GM18520 (cell line): ENCODE measurements around the gene RTTN.

ENCODE experiments used
- ATAC-seq: cut with Tn5 transposase; IDR thresholded peaks from one replicate; pipeline ENCODE4 v1.9.1; 2021; ENCODE audit not compliant: unreplicated experiment

Gene RTTN

DNA sequence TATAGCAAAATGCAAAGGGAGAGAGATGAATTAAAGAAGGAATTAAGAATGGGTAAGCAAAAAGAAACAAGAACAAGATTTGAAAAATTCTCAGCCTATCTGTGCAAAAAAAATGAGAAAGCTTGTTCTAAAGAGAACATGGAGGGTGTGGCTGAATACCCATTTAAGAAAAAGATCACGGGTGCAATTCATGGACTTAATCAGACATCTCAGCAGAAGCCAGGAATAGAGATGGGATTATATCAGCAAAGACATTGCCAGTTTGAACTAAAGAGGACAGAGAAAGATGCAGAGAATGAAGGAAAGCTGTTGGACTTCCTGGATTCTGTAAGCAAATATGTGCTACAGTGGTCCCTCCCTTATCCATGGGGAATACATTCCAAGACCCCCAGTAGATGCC lies 115.6 kb downstream of the RTTN start:
- ATAC-seq, result no peak

DNA sequence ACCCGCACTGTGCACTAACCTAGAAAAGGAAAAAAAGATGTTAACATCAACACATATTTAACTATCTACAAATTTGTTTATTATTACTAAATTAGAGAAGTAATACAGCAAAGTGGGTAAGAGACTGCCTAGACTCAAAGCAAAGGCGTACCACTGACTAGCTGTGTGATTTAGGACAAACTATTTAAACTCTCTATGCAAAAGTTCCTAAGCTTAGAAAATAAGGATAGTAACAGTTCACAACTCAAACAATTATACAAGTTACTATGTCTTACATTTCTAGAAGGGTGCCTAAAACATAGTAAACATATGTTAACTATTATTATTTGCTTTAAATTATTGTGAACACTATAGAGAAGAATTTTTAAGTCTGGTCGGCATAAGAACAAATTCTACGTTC lies 119.4 kb downstream of the RTTN start:
- no peak for ATAC-seq

DNA sequence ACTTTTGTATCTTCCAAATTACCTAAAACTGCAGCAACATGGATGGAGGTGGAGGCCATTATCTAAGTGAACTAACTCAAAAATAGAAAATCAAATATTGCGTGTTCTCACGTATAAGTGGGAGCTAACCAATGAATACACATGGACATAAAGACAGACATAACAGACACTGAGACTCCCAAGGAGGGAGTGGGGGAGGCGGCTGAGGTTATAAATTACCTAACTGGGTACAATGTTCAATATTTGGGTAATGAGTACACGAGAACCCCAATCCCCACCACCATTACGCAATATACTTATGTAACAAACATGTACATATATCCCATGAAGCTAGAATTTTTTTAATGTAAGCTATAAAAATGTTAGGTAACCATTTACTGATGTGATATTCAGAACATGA lies 119.8 kb downstream of the RTTN start:
- no peak for ATAC-seq

DNA sequence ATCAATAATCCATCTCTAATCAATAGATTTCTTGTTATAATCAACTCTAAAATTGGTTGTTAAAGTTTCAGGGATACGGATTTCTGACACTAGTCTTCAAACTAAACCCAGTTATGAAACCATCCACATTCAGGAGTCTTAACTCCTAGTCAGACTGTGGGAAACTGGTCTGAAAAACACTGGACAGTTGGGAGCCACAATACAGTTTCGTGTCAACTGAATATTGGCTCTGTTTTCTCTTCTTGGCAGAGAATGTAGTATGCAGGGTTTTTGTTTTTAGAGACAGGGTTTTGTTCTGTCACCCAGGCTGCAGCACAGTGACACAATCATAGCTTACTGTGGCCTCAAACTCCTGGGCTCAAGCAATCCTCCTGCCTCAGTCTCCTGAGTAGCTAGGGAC lies 123.1 kb downstream of the RTTN start:
- ATAC-seq, result no peak

DNA sequence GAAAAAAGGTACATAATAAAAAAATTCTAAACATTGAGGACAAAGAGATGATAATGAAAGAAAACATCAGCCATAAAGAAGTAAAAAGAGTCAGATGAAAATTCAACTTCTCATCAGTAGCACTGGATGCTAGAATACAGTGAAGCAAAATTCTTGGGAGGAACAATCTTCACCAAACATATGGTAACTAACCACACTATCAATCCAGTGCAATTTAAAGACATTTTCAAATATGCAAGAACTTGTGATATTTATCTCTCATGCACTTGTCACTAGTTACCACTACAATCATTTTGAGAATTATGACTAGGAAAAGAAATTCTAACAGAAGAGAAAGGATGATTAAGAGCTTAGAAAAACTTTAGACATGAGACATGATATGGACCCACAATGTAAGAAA lies 127.4 kb downstream of the RTTN start:
- no peak for ATAC-seq

DNA sequence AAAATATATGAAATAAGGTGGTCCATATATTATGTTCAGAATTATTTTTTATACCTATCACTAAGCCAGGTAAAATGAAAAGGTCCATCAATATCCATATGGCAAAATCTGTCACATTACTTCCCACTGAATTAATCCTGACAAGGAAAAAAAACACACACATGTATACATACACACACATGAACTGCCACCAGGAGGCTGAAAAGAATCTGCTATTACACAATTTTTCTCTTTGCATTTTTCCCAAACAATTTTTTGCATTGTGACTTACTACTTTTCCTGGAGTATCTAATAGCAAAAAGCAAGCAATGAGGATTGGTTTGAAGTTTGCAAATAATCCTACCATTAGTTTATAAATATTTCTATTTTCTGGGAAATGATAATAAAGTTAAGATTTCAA lies 129.6 kb downstream of the RTTN start:
- no peak for ATAC-seq

DNA sequence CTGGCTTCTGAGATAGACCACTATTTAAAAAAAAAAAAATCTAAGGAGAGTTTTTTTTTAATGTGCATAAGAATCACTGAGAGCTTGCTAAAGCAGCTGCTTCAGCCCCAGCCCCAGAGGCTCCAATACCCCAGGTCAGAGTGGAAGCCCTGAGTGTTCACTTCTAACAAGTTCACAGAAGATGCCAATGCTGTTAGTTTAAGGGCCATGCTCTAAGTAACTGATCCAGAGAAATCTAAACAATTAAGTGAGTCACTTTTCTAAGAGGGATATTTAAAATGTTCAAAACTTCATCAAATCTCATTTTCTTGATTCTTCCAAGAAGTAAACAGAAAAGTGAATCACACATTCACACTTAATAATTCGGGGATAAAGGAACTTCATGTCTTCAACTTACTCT lies 131.4 kb downstream of the RTTN start:
- no peak for ATAC-seq

DNA sequence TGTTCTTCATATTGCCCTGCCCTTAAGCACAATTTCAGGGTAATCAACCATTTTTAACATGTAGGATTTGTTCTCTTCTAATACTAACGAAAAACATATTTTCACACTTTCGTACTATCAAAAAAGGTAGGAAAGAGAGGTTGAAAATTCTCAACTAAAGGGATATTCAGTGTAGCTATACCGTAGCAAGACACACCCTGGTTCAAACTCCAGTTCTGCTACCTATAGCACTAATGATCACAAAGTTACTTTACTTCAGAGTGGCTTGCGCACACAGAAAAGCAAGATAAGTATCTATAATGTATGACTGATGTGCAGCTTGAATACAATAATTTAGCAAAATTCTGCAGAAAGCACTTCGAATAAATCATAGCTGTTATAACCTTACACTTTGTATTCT lies 132.1 kb downstream of the RTTN start:
- no peak for ATAC-seq

DNA sequence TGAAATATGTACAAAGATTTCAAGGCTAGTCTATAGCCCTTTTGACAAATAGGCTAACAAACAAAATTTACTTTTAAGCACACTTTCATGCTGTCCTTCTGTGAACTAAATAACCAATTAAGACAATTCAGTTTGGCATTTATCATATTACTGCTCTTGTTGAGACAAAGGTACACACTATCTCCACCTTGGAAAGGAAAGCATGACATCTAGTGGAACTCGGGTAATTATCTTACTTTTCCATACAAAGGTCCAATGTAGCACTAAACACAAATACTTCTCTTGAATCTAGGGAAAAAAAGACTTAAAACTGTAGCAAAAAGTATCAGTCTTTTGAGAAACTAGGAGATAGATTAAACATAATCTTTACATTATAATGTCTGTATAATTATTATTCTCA lies 132.8 kb downstream of the RTTN start:
- no peak for ATAC-seq

DNA sequence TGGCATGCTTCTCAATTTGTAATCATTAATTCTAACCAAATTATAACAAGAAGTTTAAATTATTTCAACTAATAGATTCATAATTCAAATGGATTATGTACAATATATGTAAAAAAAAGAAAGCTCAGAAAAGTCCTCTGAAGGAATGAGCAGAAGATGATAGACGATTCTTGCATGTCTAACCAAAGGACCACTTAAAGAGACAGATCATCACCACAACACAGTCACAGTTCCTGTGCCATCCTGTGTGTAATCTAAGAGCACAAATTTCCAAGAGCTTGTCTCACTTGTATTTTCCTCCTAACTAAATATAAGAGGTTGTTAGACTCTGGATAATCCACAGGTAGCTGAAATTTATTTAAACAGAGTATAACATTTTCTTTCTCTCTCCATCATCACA lies 135.5 kb downstream of the RTTN start:
- ATAC-seq, result no peak

DNA sequence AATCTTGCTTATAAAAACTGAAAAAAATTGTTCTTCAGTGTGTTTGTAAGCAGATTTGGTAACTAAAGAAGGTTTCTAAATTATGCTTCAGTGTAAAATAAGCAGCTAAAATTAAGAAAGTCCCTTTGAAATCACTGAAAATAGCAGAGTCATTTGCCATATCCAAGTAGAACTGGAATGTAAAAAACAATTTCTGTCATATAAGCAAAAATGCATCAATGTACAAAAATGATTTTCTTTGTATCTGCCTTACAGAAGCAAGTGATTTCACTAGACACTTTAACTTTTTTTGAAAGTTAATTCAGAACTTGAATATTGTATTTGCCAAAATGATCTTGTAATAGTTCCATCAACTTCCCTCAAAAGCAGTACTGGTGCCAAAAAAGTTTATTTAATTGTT lies 136.1 kb downstream of the RTTN start:
- ATAC-seq, result no peak

DNA sequence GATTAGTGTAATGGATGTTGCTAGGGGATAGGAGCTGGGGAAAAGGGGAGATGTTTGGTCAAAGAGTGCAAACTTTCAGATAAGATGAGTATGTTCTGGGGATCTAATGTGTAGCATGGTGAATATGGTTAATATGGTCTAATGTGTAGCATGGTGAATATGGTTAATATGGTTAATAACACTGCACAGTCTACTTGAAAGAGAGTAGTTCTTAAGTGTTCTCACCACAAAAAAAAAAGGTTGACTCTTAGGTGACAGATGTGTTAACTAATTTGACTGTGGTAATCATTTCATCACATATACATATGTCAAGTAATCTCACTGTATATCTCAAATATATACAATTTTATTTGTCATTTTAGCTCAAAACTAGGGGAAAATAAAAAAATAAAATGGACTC lies 136.5 kb downstream of the RTTN start:
- ATAC-seq, result peak; percentile 82

DNA sequence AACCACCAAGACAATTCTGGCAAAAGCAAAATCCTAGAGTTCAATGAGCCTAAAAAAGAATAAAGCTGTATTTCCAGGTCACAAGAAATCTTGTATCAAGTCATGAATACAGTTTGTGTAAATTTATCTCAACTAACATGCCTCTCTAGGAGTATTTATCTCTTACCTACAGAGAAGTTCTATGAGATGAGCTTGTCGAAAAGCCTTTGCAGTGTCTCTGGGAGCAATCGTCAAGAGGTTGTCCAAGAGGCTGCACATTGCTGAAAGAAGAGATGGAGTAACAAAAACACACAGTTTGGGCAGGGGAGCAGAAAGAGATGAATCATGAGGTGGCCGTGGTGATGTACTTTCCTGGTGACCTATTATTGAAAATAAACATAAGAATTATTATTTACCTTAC lies 145.8 kb downstream of the RTTN start:
- ATAC-seq, result no peak

DNA sequence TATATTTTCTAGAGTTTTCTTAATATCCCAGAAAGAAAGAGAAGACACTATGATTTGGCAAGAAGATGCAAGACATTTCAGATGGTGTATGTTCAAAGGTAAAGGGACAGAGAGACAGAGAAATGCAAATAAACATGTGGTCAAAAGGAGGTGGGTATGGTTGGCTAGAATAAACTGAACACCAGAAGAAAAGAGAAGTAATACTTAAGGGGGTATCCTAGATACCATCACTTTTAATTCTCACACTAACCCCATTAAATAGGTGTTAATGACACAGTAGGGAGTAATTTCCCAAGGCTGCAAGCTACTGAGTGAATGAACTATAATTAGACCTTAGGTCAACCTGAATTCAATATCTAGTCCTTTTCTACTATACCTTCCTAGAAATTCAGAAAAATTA lies 146.6 kb downstream of the RTTN start:
- peak; percentile 99 for ATAC-seq

DNA sequence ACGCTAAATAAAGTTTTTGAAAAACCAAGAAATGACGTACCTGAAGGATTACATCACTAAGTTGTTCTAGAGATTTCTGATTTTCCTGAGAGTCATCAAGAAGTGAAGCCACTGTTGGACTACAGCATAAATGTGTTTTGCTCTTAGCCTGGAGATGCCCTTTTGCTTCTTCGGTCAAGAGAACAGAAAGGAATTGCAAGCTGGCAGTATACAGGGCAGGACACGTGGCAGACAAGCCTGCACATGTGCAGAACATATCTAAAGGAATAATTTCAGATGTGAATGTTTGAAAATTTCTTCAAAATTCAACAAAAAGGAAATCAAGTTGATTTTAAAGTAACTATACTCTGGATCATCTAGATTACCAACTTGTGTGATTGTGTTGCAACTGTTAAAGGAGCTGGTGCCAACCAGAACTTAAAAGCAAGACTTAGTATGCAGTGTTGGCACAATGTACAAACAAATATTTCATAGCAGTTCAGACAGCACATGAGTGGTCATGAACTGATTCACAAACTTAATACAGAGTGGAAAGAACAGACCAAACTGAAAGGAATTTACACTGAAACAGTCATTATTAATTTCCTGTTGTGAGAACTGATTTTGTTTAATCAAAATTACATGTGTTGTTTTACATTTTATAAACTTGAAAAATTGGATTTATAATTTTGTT lies 157.4 kb downstream of the RTTN start:
- no peak for ATAC-seq

DNA sequence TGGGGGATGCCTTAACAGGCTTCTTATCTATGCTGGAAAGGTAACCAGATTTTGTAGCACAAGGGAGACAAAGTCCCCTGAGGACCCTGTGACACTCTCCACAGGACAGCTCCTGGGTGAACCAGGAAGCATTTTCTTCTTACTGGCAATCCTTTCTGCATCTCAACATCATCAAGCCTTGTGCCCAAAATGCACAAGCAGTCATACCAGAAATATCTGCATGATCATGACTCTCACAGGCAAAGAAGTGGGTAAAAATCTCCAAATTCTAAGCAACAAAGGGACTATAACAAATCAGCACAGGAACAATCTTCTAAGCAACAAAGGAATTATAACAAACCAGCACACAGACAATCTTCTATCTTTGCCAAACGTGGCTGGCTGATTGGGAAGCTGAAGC lies 158.7 kb downstream of the RTTN start:
- ATAC-seq, result no peak

DNA sequence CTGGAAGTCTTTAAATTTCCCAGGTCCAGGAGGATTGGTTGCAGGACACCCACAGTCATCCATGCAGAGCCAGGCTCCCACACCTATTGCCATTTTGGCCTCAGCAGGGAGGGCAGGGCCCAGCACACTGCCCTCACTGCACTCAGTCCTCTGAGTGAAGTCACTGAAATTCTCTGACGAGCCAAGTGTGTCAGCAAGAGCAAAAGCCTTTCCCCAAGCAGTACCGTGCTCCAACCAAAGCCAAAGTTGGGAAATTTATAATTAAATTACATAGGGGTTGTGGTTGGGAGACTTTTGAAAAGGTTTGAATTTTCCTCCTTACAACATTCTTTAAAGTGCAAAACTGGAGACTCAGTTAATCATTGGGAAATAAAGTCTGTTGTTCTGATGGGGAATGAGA lies 159.3 kb downstream of the RTTN start:
- no peak for ATAC-seq

DNA sequence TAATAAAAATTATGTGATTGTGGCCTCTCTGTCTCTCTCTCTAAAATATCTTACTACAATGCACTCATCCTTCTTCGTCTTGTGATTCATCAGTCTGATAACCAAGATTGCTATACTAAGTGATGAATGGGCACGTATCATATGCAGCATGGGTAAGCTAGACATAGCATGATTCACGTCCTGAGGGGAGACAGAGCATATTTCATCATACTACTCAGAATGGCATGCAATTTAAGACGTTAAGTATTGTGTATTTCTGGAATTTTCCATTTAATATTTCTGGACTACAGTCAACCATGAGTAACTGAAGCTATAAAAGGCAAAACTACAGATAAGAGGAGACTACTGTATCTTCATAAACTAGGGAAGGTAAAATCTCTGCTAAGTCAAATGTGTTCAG lies 160.9 kb downstream of the RTTN start:
- ATAC-seq, result no peak

DNA sequence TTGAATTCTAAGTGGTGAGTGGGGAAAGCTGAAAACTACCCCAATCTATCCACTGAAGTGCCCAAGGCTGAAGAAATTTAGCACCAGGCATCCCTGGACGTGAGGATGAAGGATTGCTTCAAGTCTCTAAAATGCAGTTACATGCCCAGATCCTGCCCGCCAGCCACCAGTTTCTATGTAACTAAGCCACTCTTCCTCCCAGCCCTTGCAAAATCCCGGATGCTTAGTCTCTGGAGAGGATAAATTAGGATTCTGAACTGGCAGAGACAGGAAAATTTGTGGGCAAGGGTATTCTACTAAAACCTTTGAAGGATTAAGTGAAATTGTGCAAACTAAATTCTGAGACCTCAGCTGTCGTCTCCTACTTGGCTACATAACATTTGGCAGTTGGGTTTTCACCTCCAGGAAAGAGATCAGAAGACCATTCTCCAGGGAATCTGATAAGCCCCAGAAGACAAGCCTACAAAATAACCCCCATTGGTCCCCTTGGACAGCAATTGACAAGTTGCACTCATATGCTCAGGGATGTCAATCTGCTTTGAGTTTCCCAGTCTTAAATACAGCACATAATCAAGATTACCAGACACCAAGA lies 163.9 kb downstream of the RTTN start:
- ATAC-seq, result no peak

DNA sequence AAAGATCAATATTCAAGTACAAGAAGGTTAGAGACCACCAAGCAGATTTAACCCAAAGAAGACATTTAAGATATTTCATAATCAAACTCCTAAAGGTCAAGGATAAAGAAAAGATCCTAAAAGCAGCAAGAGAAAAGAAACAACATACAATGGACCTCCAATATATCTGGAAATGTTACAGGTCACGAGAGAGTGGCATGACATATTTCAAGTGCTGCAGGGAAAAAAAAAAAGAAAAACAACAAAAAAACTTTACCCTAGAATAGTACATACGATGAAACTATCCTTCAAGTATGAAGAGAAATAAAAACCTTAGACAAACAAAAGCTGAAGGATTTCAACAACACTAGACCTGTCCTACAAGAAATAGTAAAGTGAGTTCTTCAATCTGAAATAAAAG lies 166.3 kb downstream of the RTTN start:
- ATAC-seq, result no peak

DNA sequence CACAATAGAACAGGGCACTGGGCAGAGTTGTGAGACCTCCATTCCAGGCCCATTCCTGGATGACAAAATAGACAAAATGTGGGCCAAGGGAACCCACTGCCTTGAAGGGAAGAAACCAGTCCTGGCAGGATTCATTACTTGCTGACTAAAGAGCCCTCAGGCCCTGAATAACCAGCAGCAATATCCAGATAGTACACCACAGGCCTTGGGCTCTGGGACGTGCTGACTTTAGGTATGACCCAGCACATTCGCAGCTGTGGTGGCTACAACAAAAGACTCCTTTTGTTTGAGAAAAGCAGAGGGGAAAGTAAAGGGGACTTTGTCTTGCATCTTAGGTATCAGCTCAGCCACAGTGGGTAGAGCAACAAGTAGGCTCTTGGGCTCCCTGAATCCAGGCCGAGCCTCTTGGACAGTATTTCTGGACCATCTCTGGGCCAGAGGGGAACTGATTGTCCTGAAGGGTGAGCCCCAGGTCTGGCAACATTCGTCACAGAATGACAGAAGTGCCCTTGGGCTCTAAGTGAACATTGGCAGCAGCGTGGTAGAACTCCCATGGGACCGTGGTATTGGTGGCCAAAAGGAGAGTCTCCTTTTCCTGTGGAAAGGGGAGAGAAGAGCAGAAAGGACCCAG lies 167.9 kb downstream of the RTTN start:
- ATAC-seq, result peak; percentile 20

DNA sequence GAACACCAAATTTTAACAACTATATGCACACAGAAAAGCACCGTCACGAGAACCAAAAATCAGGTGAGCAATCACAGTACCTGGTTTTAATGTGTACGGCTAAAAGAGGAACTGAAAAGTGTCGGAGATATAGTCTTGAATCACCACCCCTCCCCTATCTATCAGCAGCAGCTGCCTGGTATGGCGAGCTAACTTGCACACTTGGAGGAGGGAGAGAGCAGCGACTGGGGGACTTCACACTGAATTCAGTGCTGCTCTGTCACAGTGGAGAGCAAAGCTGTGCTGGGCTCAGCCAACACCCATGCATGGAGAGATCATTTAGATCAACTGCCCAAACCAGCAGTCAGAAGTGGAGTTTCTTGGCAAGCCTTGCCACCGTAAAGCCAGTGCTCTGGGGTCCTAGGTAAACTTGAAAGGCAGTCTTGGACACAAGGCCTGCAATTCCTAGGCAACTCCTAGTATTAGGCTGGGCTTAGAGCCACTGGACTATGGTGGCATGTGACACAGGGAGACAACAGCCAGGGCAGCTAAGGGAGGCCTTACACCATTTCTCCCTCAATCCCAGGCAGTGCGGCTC lies 168.6 kb downstream of the RTTN start:
- peak; percentile 99 for ATAC-seq
